Kidney tubule cell (primary cell): ENCODE data around the gene RRN3.
"Not testable (repeated sequence)": the region's sequence is repeated elsewhere in the genome, so short reads cannot be mapped to it uniquely, and the experiment has no call there.

Source experiments
- DNase-seq: peaks from one replicate; pipeline ENCODE4 v3.0.0-alpha.2; 2018; ENCODE audit warnings: low spot score

Gene RRN3

DNA sequence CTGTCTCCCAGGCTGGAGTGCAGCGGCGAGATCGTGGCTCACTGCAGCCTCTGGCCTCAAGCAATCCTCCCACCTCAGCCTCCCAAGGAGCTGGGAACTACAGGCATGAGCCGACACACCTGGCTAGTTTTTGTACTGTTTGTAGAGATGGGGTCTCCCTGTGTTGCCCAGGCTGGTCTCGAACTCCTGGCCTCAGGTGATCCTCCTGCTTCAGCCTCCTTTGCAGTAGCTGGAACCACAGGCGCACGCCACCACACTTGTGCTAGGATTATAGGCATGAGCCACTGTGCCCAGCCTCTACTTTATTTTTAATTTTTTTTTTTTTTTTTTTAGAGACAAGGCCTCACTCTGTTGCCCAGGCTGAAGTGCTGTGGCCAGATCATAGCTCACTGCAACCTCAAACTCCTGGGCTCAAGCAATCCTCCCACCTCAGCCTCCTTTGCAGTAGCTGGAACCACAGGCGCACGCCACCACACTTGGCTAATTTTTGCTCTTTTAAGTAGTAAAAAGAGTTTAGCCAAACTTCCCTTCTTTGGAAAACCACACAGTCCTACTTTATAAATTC, 42.6 kb downstream of the RRN3 start:
- no peak for DNase-seq

DNA sequence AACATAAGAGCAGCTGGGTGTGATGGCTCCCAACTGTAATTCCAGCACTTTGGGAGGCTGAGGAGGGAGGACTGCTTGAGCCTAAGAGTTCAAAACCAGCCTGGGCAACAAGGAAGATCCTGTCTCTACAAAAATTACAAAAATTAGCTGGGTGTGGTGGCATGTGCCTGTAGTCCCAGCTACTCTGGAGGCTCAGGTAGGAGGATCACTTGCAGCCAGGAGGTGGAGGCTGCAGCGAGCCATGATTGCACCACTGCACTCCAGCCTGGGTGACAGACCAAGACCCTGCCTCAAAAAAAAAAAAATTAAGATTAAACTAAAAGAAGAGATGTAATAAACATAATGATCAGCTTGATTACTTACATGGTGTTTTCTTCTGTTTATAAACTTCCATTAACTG, 43.6 kb downstream of the RRN3 start:
- not testable (repeated sequence) for DNase-seq

DNA sequence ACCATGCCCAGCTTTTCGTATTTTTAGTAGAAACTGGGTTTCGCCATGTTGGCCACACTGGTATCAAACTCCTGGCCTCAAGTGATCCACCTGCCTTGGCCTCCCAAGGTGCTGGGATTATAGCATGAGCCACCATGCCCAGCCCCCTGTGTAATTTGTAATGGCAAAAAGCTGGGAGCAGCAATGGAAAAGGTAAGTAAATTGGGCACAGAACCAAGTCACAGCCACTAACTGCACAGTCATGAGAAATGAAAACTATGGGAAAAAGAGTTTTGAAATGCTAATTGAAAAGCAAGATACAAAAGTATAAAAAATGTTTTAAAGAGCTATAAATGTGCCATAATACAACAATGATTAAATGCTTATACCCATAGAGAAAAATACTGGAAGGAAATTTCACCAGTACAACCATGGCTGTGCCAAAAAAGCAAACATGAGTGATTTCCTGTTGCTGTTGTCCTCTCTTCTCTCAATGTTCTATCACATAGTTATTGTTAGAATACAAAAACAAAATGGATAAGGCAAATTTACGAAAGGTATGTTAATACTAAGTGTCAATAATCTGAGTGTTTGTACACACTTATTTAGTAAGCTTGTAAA, 44.4 kb downstream of the RRN3 start:
- no peak for DNase-seq

DNA sequence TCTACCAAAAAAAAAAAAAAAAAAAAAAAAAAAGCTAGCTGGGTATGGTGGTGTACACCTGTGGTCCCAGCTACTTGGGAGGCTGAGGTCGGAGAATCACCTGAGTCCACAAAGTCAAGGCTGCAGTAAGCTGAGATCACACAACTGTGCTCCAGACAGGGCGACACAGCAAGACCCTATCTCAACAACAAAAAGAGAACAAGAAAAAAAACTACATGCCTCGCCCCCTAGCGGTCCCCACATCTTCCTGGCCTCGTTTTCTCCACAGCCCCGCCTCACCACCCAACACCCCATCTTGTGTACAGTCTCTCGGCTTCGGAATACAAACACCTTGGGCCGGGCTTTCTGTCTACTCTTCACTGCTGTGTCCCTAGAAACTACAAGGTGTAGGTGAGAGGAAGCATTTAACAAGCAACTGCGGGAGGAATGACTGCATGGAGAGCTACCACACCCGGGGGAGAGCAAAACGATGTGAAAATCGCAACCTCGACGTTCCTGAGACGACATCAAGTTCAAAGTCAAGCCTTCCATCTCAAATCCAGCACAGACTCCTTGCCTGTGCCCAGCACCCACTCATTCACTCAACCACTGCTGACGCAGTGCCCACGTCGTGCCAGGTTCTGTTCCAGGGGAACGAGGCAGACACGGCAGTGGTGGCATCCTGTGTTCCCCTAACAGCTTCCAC, 47.2 kb downstream of the RRN3 start:
- no peak for DNase-seq

DNA sequence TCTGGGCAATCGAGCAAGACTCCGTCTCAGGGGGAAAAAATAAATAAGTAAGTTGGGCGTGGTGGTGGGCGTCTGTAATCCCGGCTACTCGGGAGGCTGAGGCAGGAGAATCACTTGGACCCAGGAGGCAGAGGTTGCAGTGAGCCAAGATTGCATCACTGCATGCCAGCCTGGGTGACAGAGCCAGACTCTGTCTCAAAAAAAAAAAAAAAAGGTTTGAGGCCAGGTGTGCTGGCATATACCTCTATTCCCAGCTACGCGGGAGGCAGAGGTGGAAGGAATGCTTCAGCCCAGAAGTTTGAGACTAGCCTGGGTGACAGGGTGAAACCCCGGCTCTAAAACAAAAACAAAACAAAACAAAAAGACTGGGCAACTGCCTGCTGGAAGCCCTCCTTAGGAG, 48.8 kb downstream of the RRN3 start:
- not testable (repeated sequence) for DNase-seq

DNA sequence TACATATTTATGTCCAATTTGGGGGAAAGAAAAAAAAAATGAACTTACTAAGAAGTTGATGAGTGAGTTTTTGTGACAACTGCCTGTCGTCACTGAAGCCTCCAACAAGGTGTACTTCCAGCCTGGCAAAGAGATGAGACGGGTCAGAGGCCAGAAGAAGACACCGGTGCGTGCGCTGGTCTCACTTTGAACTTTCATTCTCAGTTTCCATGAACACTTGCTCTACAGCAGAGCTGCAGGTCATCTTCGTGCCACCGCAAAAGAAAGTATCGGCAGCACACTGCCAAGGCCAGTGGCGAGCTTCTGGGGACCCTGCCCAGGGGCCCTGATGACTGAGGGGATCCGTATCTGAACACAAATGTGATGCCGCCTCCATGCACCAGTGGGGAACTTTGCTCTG, 49.8 kb downstream of the RRN3 start:
- DNase-seq = no peak

DNA sequence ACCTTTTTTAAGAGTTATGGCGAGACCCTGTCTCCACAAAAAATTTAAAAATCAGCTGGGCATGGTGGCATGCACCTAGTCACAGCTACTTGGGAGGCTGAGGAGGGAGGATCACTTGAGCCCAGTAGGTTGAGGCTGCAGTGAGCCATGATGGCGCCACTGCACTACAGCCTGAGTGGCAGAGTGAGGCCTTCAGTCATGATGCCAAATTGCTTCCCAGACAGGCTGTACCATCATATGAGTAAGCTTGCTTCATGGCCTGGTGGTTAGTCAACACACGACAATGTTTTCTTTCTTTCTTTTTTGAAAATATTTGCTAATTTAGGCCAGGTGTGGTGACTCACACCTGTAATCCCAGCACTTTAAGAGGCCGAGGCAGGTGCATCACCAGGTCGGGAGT, 50.7 kb downstream of the RRN3 start:
- DNase-seq = peak; percentile 77

DNA sequence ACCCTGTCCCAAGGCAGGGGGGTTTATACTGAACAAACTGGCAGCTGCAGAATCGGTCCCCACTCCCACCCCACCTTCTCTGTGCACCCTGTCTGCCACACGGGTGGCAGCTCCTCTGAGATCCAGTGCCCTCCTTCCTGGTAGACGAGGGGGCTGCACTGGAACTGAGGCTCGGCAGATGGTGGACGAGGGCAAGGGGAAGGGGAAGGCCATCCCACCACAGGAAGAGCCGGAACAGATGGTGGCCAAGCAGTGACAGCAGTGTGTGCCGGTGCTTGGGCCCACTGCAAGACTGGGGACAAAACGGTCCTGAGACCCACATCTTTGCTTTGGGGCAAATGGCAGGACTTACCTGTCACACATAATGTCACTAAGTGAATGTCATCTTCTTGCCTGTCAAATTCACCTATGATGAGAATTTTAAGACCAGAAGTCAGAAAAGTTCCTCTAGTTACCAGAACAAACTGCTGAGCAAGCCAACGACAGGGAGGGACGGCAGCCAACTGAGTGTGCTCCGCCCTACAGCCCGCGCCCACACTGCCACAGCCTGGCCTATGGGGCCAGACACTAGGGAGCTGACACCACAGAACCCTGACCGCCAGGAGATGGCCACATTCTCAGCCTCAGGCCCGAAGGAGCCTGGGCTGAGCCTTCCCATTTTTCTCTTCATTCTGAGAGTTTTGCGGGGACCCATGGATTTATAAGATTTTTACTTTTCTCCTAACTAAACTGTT, 52.6 kb downstream of the RRN3 start:
- no peak for DNase-seq

DNA sequence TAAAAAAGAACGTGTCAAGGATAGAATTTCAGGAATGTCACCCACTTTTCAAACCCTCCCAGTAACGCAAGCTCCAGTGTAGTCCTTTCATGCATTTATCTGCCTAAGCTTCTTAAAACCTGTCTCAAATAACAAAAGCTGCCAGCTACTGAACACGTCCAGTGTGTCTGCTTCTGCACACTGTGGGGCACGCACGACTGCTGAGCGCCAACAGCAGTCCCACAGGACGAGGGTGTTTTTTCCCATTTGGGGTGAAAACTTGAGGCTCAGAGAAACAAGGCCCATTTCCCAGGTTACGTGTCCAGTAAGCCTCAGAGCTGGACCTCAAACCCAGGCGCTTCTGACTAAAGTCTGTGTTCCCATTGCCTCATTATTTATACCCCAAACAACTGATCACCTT, 55.4 kb downstream of the RRN3 start:
- no peak for DNase-seq

DNA sequence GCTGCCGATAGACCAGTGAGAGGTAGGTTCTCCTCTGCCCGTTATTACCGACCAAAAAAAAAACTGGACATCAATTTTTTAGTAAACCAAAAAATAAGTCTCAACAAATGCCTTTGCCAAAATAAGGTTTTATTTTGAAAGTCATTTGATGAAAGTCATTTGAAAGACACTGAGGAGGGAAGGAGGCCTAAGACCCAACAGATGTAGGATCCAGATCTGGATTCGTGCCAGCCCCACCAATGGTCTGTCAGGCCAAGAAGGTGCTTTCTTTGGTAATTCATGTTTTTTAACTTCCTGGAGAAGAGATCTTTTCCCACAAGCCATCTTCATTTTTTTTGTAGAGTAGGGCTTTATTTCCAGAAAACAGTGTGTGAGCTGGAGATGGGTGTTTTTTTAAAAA, 56.3 kb downstream of the RRN3 start:
- no peak for DNase-seq

DNA sequence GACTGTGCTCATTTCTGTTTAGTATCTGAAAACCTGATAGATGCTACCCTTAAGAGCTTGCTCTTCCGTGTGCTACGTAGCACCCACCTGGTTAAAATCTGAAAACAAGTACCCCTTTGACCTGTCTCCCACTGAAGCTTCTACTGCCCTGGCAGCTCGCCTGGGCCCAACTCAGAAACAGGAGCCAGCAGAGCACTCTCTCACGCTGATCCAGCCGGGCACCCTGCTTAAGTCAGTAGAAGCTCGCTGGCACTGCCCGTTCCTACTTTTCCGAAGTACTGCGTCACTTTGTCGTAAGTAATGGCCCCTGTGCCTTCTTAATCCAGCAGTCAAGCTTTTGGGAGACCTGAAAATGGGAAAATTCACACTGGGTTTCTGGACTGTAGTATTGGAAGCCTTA, 57.1 kb downstream of the RRN3 start:
- no peak for DNase-seq

DNA sequence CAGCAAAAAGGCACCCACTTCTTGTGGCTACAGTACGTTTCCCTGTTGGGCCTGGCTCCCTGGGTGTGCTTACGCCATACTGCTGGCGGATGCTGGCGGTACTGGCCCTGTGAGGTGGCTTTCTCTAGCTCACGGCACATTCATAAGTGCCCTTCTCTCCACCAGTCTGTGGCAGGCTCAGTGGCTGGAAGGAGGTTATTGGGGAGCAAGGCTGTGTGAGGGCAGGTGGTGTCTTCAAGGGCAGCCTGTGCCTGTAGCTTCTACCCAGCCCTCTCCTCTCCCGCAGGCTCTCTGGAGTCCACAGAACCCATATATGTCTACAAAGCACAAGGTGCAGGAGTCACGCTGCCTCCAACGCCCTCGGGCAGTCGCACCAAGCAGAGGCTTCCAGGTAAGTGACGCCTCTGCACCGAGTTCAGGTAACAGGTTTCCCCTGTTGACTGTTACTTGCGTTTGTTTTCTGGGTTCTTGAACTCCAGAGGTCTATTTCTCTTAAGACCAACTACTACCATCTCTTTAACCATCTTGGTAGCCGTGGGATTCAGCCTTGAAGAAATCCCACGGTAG, 58.8 kb downstream of the RRN3 start:
- no peak for DNase-seq

DNA sequence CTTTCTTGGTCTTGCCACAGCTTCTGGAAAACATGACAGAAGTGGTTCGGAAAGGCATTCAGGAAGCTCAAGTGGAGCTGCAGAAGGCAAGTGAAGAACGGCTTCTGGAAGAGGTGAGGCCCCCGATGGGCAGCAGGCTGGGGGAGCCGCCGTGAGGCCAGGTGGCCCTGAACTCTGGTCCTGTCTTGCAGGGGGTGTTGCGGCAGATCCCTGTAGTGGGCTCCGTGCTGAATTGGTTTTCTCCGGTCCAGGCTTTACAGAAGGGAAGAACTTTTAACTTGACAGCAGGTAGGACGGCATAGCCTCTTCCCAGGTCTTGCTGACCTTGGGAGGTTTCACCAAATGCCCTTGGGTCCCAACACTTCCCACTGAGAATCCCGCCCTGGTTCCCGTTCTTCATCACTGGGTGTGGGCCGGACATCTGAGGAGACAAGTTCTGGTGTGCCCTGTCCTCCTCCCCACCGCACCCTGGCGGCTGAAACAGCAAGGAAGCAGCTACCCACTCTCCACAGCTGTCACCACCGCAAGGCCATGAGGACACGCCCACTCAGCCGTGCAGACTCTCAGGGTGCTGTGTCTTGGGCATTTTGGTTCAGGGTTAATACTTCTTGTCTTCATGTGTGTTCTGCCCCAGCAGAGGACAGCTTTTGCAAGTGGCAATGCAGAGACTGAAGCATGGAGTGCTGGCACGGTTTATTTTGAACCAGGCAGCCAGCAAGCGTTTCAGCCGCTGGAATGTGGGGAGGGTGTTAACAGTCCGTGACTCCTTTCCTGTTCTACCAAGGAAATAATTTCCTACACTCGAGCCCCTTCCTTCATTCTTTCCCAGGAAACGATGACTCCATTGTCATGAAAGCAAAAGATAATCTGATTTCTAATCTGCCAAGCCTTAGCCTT, 59.6 kb downstream of the RRN3 start:
- DNase-seq = peak; percentile 47

DNA sequence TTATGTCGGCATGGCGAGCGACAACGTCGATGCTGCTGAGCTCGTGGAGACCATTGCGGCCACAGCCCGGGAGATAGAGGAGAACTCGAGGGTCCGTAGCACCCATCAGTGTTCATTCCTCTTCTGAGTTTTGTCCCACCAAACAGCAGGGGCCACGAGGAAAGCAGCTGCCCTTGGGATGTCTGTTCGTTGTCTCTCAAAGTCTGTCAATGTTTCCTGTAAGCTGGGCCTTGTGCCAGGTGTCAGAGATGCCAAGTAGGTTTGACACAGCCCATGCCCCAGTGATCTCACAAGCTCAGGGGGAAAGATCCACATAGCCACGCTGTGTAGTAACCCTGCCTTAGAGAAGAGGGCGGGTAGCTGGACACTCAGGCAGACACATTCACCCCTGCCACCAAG, 60.8 kb downstream of the RRN3 start:
- peak; percentile 87 for DNase-seq

DNA sequence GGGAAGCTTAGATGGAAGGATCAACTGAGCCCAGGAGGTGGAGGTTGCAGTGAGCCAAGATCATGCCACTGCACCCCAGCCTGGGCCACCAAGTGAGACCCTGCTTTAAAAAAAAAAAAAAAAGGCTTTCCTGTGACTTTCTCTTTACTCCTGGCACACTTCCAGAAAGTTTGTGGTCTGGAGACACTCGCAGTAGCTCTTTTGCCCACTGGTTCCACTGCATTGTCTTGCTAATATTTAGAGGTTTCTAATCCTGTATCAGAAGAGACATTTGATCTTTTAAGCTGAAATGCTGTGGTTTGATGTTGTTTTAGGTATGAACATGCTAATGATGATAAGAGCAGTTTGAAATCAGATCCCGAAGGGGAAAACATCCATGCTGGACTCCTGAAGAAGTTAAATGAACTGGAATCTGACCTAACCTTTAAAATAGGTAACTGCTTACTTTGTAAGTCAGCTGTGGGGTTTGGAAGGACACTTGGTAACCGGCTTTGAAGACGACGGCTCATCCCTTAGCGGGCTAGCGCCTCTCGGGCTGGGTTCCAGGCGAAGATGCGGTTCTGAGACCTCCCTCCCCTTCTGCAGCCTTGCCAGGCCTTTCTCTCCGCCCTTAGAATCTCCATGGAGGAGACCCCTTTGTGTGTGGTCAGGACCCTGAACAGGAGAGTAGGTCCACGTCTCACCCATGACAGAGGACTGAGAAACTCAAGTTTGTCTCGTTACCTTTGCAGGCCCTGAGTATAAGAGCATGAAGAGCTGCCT, 61.3 kb downstream of the RRN3 start:
- DNase-seq = peak; percentile 52

DNA sequence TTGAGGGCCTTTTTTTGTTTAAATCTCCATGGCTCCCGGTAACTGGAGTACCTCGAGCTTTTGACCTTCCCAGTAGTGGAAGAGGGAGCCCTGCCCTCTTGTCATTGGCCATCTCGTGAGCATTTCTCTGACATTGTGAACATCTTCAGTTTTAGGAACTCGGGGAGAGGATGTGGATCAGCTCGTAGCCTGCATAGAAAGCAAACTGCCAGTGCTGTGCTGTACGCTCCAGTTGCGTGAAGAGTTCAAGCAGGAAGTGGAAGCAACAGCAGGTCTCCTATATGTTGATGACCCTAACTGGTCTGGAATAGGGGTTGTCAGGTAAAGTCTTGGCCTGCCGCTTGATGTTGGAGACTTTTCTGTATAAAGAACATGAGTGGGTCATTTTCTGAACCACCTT, 62.5 kb downstream of the RRN3 start:
- no peak for DNase-seq

DNA sequence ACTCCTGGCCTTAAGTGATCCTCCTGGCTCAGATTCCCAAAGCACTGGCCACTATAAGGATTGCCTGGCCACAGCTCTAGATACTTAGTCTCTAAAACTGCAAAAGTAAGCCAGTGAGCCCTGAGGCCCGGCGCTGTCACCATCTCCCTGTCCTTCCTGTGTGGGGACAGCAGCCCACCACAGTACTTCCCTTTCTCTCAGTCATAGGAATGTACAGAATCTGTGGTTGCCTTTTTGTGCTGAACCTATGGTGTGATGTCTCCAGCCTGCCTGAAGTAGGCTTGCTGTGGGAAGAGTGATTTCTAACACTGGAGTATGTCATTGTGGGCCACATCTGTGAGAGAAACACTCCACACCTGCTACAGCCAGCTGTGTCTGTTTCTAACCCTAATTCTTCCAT, 62.9 kb downstream of the RRN3 start:
- no peak for DNase-seq

DNA sequence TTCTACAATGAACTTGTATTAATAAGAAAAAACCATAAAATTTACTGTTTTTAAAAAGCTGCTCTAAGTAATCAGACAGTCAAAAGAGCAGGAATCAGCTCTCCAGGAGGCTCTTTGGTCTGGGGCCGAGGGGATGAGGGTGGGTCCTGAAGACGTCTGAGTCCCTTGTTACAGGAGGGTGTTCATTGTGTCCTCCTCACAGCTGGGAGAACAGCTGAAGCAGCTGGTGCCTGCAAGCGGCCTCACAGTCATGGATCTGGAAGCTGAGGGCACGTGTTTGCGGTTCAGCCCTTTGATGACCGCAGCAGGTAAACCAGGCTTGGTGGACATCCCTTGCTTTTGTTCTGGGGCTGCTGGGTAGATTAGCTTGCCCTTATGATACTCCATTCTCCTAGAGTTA, 64.3 kb downstream of the RRN3 start:
- not testable (repeated sequence) for DNase-seq

DNA sequence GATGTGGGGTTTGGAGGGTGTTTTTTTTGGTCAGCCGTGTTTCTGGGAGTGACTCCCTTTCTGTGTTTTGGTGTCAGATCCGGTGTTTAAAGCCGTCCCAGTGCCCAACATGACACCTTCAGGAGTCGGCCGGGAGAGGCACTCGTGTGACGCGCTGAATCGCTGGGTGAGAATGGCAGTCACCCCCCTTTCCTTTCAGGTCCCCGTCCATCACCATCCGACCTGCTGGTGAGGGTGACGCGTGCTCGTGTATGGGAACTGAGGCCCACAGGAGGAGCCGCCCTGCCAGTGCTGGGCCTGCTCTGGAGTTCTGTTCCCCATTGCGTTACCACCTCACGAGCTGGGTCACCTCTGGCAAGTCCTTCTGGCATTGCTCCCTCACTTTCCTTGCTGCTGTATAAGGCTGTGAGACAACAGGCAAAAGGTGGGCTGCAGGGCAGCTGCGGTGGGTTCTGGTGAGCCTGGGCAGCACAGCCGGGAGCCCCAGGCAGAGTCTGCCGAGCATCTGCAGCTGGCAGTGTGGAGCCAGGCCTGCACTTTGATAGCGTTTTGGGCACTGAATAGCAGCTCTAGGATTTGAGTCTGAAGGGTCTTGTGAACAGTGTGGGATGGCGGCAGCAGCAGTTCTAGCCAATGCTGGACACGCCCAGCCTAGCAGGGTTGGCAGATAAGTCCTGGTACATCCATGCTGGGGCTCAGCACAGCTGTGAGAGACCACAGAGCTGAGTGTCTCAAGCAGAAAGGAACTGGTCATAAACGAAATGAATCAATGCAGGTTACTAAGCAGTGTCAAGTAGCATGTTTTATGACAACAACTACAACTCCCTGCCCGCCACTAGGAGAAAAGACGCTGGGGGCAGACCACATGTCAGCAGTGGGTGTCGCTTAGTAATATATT, 65.0 kb downstream of the RRN3 start:
- DNase-seq = not testable (repeated sequence)

DNA sequence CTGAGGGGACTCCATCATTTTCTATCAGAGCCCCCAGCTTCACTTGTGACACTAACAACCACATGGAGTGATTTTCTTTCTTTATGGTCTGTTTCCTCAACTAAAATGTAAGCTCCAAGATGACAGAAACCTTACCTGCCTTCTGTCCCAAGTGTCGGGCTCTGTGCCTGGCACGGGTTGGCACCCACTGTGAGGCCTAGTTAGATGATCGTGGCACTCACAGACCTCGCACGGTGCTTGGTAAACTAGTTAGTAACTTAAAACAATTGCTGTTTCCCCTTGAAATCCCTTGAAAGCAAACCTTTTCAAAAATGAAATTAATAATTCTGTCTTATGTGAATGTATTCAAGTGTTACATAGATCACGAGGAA, 65.7 kb downstream of the RRN3 start:
- DNase-seq = not testable (repeated sequence)
